Adrenal gland (tissue), 12 donors: ENCODE measurements around the gene UBE4B. TPM values are rescaled to one million over a fixed set of nuclear protein-coding genes. Genes with fewer than 3 reads are reported as not detected.

Experiments
- DNase-seq, 7 donors: peaks; one replicate each; pipeline ENCODE4 v3.0.0-alpha.2; 2019 to 2020
- H3K27ac ChIP-seq, 5 donors: fragments of 200-600 bp; sonication (generic) in 4 of 5; 1 replicate in 3 of 5; 2 replicates in 2 of 5; pipeline versions ENCODE4 v1.5.1 to v1.8.0; 2016 to 2020; ENCODE audit warnings: mild to moderate bottlenecking in 1 of 5
- H3K27me3 ChIP-seq: fragments of 200-600 bp; 2 replicates; pipeline ENCODE4 v1.8.0; 2021
- H3K36me3 ChIP-seq, 2 donors: fragments of 200-600 bp; replicated peaks in 1 of 2; 1 replicate in 1 of 2; 2 replicates in 1 of 2; pipeline versions ENCODE4 v1.5.1 to v1.8.0; 2018 to 2022
- H3K4me1 ChIP-seq, 2 donors: fragments of 200-600 bp; replicated peaks in 1 of 2; 1 replicate in 1 of 2; 2 replicates in 1 of 2; pipeline versions ENCODE4 v1.5.1 to v1.8.0; 2018 to 2021
- H3K4me3 ChIP-seq, 4 donors: fragments of 200-600 bp; sonication (generic) in 3 of 4; one replicate each; pipeline ENCODE4 v1.5.1; 2016 to 2018
- H3K9me3 ChIP-seq, 3 donors: fragments of 200-600 bp; sonication (generic) in 1 of 3; replicated peaks in 1 of 3; 1 replicate in 2 of 3; 2 replicates in 1 of 3; pipeline versions ENCODE4 v1.5.1 to v1.8.0; 2016 to 2021
- POLR2A ChIP-seq, 2 donors: fragments of 450-650 bp; IDR thresholded peaks; one replicate each; pipeline ENCODE4 v1.6.1; 2017; ENCODE audit warnings: antibody characterized with exemption in 2 of 2, mild to moderate bottlenecking in 2 of 2, moderate library complexity in 1 of 2
- WGBS, 4 donors: extraction: QIAGEN DNeasy Blood & Tissue Kit in 2 of 4; methylation state at CpG; one replicate each; pipeline versions ENCODE4 v1.1.5 to v1.1.7; 2013 to 2017; 5-methylcytosine and 5-hydroxymethylcytosine counted together
- intact Hi-C, 2 donors: fragments of 100-400 bp; cut with DNase I; formaldehyde crosslinking; loops; one replicate each; pipeline versions ENCODE4 v1.14.1 to v1.15.0; 2022 to 2023
- microRNA counts, 2 donors: library from miRNA; unstranded; fragments of <30 nt; microRNA quantifications; one replicate each; lab custom pipeline; 2016
- microRNA-seq, 3 donors: library from miRNA; unstranded; fragments of <30 nt; microRNA quantifications; one replicate each; pipeline ENCODE4, GENCODE V29; 2017 to 2020
- polyA plus RNA-seq, 3 donors: library from polyadenylated mRNA; stranded (reverse); fragments of 200-250 nt in 2 of 3; fragments of 350-450 nt in 1 of 3; fragmentation: Illumina TruSeq in 1 of 3; extraction: RNeasy Lipid Tissue Mini Kit (QIAGEN cat#74804) in 1 of 3; gene quantifications; one replicate each; pipeline ENCODE4 v1.2.3, GENCODE V29; 2013 to 2014
- small RNA-seq, 2 donors: library from RNA; depleted of rRNA; stranded (forward); fragments of <200 nt; gene quantifications; one replicate each; pipeline ENCODE3, GENCODE V24; 2016
- total RNA-seq, 9 donors: library from RNA; depleted of rRNA in 4 of 9; stranded (reverse); fragments of >200 nt in 4 of 9; fragments of 120-200 nt in 1 of 9; fragmentation: NEBNext Ultra II Directional in 1 of 9; extraction: Animal tissue kit (Norgen Biotek cat#: 25700) in 1 of 9; gene quantifications; one replicate each; pipeline versions ENCODE4 v1.1.0 to v1.2.4, GENCODE V29; 2013 to 2023
- TF ChIP-seq, protein P1 (sequence below), 6 experiments: fragments of 450-650 bp in 4 of 6; fragments of 200-600 bp in 2 of 6; sonication (generic) in 1 of 6; IDR thresholded peaks; 1 replicate in 5 of 6; 2 replicates in 1 of 6; pipeline versions ENCODE4 v1.5.1 to v1.8.0; 2016 to 2021; ENCODE audit warnings: antibody characterized with exemption in 6 of 6, mild to moderate bottlenecking in 2 of 6, moderate library complexity in 1 of 6
- donor health status: healthy with polysubstance abuse.
- donor health status: Bipolar disorder and iron deficiency.
- donor health status: DM: yes; HTN: yes; CAD: no.
- donor health status: DM: no; HTN: no; CAD: no.
- donor health status: DM: no; HTN: no; CAD: no.
- donor health status: DM: yes; HTN: yes; CAD: no.

Gene UBE4B
- total and polyA plus RNA-seq, 12 donors = 18.7 to 87.1 (median 57.8) TPM

DNA sequence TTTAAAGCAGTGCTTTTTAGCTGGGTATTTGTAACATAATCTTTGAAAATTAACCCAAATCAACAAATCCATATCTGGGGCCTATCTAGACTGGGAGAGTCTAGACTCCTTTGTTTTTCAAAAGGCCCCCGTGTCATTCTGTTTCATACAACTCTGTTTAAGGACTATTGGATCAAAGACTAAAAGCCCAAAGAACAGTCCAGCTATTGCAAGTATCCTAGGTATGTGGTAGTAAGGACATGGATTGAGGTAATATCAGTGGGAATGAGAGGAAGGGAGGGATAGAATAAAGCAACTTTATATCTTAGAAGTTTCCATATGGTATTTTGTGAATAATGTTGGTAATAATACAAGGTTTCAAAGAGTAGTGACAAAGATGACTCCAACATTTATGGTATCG, 195.8 kb downstream of the UBE4B start:
- 89 to 94% (median 93%) methylated on average over 2 of the region's 2 CpGs for WGBS, 4 donors

DNA sequence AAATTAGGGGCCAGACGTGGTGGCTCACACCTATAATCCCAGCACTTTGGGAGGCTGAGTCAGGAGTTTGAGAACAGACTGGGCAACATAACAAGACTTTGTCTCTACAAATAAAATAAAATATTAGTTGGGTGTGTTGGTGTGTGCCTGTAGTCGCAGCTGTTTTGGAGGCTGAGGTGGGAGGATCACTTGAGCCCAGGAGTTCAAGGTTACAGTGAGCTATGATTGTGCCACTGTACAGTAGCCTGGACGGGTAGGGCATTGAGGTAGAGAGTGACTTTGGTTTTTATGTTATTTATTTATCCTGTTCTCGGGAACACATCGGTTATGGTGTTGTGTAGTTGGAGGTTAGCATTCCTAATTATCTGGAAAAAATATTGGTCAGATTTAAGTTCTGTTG, 197.1 kb downstream of the UBE4B start:
- WGBS, 4 donors = 71 to 86% (median 78%) methylated on average over 5 of the region's 5 CpGs
- H3K27me3 ChIP-seq = no peaks in the 10 kb centered on the region
- H3K4me1 ChIP-seq = peaks cover 14 to 15% of the 10 kb centered on the region in 2 donors
- DNase-seq = no peak
- no peak for TF ChIP-seq POLR2A (IDR thresholded peaks at IDR 0.05)
- TF ChIP-seq, protein P1, sequence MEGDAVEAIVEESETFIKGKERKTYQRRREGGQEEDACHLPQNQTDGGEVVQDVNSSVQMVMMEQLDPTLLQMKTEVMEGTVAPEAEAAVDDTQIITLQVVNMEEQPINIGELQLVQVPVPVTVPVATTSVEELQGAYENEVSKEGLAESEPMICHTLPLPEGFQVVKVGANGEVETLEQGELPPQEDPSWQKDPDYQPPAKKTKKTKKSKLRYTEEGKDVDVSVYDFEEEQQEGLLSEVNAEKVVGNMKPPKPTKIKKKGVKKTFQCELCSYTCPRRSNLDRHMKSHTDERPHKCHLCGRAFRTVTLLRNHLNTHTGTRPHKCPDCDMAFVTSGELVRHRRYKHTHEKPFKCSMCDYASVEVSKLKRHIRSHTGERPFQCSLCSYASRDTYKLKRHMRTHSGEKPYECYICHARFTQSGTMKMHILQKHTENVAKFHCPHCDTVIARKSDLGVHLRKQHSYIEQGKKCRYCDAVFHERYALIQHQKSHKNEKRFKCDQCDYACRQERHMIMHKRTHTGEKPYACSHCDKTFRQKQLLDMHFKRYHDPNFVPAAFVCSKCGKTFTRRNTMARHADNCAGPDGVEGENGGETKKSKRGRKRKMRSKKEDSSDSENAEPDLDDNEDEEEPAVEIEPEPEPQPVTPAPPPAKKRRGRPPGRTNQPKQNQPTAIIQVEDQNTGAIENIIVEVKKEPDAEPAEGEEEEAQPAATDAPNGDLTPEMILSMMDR (IDR thresholded peaks at IDR 0.05) = no peak
- no peaks in the 10 kb centered on the region for H3K9me3 ChIP-seq
- no peak overlapping the region for H3K4me3 ChIP-seq
- intact Hi-C loops = no loop called here
- no peak overlapping the region for H3K27ac ChIP-seq
- H3K36me3 ChIP-seq = no peaks in the 10 kb centered on the region

More for the DNA sequence above, 195.8 kb downstream of the UBE4B start:
- no peak for DNase-seq
- peaks cover 7 to 14% of the 10 kb centered on the region in 2 donors for H3K4me1 ChIP-seq
- intact Hi-C loops = no loop called here
- no peaks in the 10 kb centered on the region for H3K9me3 ChIP-seq
- no peaks in the 10 kb centered on the region for H3K27me3 ChIP-seq
- no peak overlapping the region for H3K4me3 ChIP-seq
- TF ChIP-seq POLR2A (IDR thresholded peaks at IDR 0.05) = no peak
- TF ChIP-seq, protein P1 (IDR thresholded peaks at IDR 0.05) = no peak
- H3K36me3 ChIP-seq = no peaks in the 10 kb centered on the region
- H3K27ac ChIP-seq = no peak overlapping the region

MicroRNAs within 50 kb of the gene (microRNA counts, 767-probe panel; counts per million panel counts)
- microRNA hsa-miR-1273d (lab: Ali Mortazavi, UCI) = 0 counts per million in 2 donors

Small RNA genes lying within 50 kb of the gene (microRNA-seq; reads per million reads assigned to microRNA genes)
- 0 reads per million in 3 donors for gene MIR1273D

Small RNA genes lying within 50 kb of the gene (small RNA-seq; reads per million reads assigned to genes)
- gene MIR1273D (0 reads per million in 2 donors), gene RNU6-828P (0 reads per million in 2 donors)

Other genes starting within 250 kb of the UBE4B start
- 100 to 1,000 TPM in 2 of 9 donors, 10 to 100 TPM in 7; 50.7 to 106 (median 83.0) TPM for gene CLSTN1, start 209.0 kb upstream of the UBE4B start, total RNA-seq
- 10 to 100 TPM; 48.8 to 74.3 (median 67.0) TPM for gene CLSTN1, start 209.0 kb upstream of the UBE4B start, polyA plus RNA-seq
- gene CTNNBIP1, start 122.7 kb upstream of the UBE4B start, total RNA-seq = 10 to 100 TPM; 12.5 to 26.9 (median 19.7) TPM
- gene CTNNBIP1, start 122.7 kb upstream of the UBE4B start, polyA plus RNA-seq = 10 to 100 TPM in 1 of 3 donors, 1 to 10 TPM in 2; 6.8 to 12.0 (median 8.0) TPM
- gene LZIC, start 89.6 kb upstream of the UBE4B start, total RNA-seq = 10 to 100 TPM; 22.3 to 40.3 (median 30.6) TPM
- gene LZIC, start 89.6 kb upstream of the UBE4B start, polyA plus RNA-seq = 10 to 100 TPM in 2 of 3 donors, 1 to 10 TPM in 1; 6.5 to 42.9 (median 13.3) TPM
- 10 to 100 TPM in 7 of 9 donors, 1 to 10 TPM in 2; 7.5 to 27.1 (median 13.3) TPM for gene NMNAT1, start 89.5 kb upstream of the UBE4B start, total RNA-seq
- gene NMNAT1, start 89.5 kb upstream of the UBE4B start, polyA plus RNA-seq = 10 to 100 TPM in 1 of 3 donors, 1 to 10 TPM in 2; 5.6 to 19.7 (median 8.1) TPM
- 10 to 100 TPM in 5 of 9 donors, 1 to 10 TPM in 4; 1.4 to 25.0 (median 11.5) TPM for gene RBP7, start 35.7 kb upstream of the UBE4B start, total RNA-seq
- gene RBP7, start 35.7 kb upstream of the UBE4B start, polyA plus RNA-seq = 10 to 100 TPM; 12.0 to 52.6 (median 19.4) TPM
- gene KIF1B, start 177.6 kb downstream of the UBE4B start, total RNA-seq = 10 to 100 TPM; 34.1 to 67.2 (median 51.4) TPM
- gene KIF1B, start 177.6 kb downstream of the UBE4B start, polyA plus RNA-seq = 10 to 100 TPM; 12.9 to 35.8 (median 16.1) TPM